HG03469 (cell line): ENCODE measurements around the gene PRSS38.

ENCODE experiments used
- ATAC-seq: cut with Tn5 transposase; IDR thresholded peaks from one replicate; pipeline ENCODE4 v1.9.1; 2021; ENCODE audit warnings: mild to moderate bottlenecking, moderate library complexity, moderate number of reproducible peaks; ENCODE audit not compliant: unreplicated experiment

The PRSS38 gene

DNA sequence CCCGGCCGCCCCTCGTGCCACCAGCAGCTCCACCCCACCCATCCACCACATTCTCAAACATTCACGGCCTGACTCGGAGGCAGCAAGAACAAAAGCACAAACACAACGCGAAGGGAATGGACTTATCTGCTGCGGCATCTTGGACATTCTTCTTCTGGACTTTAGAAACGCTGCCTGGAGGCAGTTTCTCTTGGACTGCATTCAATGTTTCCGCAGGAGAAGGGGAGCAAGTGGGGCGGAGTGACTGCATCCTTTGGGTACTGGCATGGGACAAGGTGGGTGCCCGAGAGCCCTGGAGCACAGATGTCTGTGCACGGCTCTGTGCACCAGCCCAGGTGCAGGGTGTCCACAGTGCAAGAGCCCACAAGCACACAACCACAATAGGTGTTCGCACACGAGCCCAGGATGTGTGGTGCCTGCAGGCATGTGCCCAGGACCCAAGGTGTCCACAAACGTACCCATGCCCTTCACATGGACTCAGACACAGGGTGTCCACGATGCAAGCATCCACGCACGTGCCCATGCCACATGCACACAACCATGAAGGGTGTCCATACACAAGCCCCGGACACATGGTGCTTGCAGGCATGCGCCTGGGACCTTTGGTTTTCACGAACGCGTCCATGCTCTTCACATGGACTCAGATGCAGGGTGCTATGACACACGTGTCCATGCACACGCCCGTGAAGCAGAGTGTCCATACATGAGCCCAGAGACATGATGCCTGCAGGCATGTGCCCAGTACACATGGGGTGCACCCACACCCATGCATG, 78.7 kb downstream of the PRSS38 start:
- no peak for ATAC-seq

DNA sequence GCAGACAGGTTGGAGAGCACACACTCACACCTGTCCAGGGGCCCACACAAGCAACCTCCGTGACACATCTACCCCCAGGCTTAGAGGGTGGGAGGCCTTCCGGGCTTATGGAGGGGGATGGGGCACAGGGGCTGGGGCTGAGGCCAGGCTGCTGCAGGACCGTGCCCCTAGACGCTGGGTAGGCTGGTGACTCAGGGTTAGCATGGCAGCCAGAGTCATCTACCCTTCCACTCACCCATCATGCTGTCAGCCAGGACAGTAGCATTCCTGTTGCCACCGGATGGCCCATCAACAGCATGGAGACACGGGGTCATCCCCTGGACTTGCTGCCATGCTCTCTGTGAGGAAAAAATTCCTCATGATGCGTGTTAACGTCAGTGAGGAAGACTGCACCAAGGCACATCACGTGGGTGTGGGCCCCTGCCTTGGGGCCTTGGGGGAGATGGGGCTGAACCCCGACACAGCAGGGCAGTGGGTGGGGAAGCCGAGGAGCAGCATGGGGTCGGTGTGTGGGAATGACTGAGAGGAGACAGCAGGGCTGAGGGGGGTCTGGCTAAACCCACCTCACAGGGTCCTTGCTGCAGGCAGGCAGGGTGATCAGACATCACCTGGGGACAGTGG, 79.5 kb downstream of the PRSS38 start:
- ATAC-seq: no peak
